WI38 (cell line): ENCODE results near the gene DPPA5.

ENCODE experiments used
- H3K4me3 ChIP-seq: 2 replicates; pipeline ENCODE4 v1.5.1; 2011; ENCODE audit warnings: low read depth, mild to moderate bottlenecking, control low read depth, low read length
- TF ChIP-seq, protein P1 (sequence below): IDR thresholded peaks from 2 replicates; pipeline ENCODE4 v1.5.1; 2012; ENCODE audit warnings: low read depth, mild to moderate bottlenecking, control low read depth, low read length

DPPA5 gene

DNA sequence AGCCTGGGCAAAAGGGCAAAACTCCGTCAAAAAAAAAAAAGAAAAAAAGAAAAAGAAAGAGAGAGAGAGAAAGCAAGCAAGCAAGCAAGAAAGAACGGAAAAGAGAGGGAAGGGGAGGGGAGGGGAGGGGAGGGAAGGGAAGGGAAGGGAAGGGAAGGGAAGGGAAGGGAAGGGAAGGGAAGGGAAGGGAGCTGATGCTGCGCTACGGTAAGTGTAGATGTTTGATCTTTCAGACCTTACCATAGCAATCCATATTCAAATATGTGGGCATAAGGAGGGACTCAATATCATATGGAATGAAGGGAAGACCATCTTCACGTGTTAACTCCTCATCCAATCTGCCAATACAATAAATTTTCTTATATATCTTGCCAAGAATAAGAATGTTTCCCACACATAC lies 11.9 kb downstream of the DPPA5 start:
- TF ChIP-seq, protein P1, sequence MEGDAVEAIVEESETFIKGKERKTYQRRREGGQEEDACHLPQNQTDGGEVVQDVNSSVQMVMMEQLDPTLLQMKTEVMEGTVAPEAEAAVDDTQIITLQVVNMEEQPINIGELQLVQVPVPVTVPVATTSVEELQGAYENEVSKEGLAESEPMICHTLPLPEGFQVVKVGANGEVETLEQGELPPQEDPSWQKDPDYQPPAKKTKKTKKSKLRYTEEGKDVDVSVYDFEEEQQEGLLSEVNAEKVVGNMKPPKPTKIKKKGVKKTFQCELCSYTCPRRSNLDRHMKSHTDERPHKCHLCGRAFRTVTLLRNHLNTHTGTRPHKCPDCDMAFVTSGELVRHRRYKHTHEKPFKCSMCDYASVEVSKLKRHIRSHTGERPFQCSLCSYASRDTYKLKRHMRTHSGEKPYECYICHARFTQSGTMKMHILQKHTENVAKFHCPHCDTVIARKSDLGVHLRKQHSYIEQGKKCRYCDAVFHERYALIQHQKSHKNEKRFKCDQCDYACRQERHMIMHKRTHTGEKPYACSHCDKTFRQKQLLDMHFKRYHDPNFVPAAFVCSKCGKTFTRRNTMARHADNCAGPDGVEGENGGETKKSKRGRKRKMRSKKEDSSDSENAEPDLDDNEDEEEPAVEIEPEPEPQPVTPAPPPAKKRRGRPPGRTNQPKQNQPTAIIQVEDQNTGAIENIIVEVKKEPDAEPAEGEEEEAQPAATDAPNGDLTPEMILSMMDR, result no peak
- no peak overlapping the region for H3K4me3 ChIP-seq

DNA sequence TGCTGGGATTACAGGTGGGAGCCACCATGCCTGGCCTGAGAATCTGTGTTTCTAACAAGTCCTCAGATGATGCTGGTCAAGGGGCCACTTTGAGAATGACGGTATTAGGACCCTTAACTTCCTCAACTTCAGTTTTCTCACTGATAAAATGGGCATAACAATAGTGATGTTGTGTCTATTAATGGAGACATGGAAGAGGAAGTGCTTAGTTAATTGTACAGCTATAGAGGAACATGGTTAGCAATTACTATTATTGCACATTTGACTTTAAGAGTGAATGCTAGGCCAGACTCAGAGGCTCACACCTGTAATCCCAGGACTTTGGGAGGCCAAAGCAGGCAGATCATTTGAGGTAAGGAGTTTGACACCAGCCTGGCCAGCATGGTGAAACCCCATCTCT lies 12.7 kb downstream of the DPPA5 start:
- TF ChIP-seq, protein P1, result no peak
- no peak overlapping the region for H3K4me3 ChIP-seq

DNA sequence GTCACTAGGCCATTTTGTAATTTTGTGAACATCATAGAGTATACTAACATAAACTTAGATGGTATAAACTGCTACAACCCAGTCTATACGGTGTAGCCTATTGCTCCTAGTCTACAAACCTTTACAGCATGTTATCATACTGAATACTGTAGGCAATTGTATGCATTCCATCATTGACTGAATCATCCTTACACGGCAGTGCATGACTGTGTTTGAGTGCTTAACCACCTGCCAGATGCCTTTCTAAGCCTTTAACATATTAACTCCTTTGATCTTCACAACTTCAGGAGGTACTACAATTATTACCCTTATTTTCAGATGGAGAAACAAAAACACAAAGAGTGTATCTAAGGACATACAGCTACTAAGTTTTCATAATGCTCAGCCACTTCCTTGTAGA lies 14.0 kb downstream of the DPPA5 start:
- TF ChIP-seq, protein P1, result no peak
- H3K4me3 ChIP-seq, result no peak overlapping the region

DNA sequence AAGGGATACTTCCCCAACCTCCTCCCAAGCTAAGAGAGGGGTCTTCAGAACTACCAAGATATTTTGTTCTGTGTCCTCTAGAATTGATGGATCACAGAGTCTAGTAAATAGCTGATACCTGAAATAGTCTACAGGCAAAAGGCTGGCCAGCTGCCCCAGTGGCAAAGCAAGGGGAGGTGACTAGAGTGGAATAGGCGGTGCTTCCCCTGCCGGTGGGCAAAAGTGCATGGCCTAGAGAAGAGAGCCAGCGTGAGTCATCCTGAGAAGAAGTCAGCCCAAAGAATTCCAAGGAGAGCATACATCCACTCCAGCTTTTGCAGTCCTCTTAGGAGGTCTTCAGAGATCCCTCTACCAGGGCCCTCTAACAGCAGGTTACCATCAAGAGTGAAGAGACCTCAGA lies 14.7 kb downstream of the DPPA5 start:
- TF ChIP-seq, protein P1, result no peak
- H3K4me3 ChIP-seq, result no peak overlapping the region

- TF ChIP-seq, protein P1, result no peak
- no peak overlapping the region for H3K4me3 ChIP-seq
Measured at GRCh38 chr6:73329201-73329600, 24.9 kb downstream of the DPPA5 start.

DNA sequence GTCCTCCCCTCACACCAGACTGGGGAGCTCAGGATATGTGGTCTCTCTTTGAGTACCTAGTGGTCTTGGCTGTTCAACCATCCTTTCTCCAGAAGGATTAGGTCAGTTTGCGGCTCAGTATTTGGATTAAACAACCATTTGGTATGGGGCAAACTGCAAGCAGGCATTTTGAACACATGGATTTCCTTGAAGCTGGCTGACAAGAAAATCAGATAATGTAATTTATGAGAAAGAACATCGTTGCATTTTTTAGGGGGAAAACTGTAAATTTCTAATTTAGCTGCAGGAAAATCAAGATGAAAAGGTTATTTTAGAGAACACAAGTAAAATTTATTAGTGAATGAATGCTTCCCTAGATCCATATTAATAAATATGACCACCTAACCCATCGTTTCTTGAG lies 25.3 kb downstream of the DPPA5 start:
- H3K4me3 ChIP-seq, result no peak overlapping the region
- TF ChIP-seq, protein P1, result no peak

GRCh38 chr6:73325656-73326055 lies 28.4 kb downstream of the DPPA5 start:
- H3K4me3 ChIP-seq, result no peak overlapping the region
- TF ChIP-seq, protein P1, result no peak
